HUDEP-2 (cell line): ENCODE results near the gene IL19.
A peak's percentile ranks its signal among the peaks of the same experiment; 100 is the strongest.
"Not testable (repeated sequence)": the region's sequence is repeated elsewhere in the genome, so short reads cannot be mapped to it uniquely, and the experiment has no call there.

Source experiments
- DNase-seq, 76 experiments: peaks; one replicate each; lab custom pipeline; 2025; ENCODE audit not compliant: unreplicated experiment in 76 of 76; lab: John Stamatoyannopoulos, UW

Gene IL19

GRCh38 chr1:206852662-206853061 is 82.1 kb downstream of the IL19 start:
- not testable (repeated sequence) for DNase-seq

GRCh38 chr1:206853696-206854095 is 83.1 kb downstream of the IL19 start:
- DNase-seq: not testable (repeated sequence)

DNA sequence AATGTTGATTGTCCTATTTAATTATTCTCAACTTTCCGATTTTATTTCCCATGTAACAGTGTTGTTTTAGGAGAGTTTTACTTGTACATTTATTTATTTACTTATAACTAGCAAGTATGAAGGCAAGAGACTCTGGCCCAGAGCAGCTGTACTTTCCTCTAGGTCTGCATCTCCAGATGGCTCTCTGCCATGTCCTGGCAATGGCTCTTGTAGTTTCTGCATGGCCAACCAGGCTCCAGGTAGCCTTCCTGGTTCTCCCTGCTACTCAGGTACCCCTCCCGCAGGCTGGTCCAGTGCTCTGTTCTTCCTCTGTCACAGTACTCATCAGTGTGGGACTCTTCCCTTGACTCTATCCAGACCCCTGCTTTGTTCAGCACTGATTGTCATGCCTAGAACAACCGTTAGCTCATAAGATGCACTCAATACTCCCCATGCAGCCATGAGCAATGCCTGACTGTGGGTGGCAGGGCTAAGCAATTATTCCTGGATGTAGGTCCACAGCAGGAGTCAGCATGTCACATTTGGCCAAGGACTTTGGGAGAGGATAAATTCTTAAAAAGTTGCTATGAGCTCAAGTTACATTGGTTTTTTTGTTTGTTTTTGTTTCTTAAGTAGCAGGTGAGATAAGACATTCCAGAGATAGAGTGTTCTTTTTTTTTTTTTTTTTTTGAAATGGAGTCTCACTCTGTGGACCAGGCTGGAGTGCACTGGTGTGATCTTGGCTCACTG is 84.0 kb downstream of the IL19 start:
- no peak for DNase-seq

DNA sequence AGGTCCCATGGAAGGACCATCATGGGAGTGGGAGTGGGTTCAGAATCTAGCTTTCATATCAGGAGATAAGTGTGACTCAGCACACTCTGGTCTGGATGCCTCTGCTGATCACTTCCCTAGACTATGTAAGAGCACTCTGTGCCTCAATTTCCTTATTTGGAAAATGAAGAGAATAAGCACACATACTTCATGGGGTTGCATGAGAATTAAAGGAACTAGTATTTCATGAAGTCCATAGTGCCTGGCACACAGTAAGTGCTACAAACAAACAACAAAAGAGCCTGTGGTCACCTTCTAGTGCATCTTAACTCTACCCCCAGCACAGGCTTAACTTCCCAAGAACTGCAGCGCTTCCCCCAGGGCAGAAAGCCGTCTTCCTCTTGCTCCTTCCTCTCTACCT is 85.3 kb downstream of the IL19 start:
- no peak for DNase-seq

DNA sequence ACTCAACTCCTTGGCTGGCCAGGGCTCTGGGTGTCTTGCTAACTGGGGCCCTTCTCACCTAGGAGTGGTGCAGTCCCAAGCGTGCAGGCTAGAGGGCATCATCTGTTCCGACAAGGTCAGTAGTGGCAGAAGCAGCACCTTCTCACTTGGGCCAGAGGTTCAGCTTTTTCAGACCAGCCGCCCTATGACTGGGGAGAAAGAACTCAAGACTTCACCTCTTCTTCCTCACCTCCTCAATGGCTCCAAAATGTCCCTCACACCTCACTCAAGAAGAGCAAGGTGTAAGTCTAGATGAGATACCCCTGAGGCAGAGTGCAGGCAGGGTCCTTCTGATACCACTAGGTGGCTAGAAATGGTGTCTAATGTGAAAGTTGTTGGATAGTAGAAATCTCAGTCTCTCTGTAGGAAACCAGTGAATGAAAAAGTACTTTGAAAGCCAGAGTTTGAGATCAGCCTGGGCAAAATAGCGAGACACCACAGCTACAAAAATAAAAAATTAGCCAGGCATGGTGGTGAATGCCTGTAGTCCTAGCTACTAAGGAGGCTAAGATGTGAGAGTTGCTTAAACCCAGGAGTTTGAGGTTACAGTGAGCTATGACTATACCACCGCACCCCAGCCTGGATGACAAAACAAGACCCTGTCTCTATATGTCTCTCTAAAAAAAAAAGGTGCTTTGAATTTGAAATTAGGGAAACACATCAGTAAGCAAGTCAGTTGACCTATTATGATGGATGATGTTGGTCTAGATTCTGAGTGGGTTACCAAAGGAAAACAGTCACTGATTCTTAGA is 86.3 kb downstream of the IL19 start:
- peak in 2 of 76 experiments; percentile 0 to 6 for DNase-seq

DNA sequence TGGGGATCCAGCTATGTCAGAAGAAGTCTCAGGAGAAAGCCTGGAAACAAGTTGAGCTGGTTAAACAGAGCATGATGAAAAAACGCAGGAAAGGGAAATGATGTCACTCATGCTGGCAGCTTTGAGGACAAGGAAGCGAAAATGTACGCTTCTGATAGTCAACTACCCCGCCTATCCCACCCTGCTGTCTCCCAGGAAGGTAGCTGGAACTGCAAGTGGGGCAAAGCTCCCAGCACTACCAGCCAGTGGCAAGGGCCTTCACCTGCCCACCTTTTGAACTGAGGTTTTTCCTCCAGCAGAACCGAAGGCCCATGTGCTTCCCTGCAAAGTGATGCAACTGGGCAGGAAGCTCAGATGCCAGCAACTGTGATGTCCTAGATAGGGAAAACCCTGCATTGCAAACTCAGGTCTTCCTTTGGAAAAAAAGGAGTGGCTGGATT is 88.5 kb downstream of the IL19 start:
- DNase-seq: no peak

DNA sequence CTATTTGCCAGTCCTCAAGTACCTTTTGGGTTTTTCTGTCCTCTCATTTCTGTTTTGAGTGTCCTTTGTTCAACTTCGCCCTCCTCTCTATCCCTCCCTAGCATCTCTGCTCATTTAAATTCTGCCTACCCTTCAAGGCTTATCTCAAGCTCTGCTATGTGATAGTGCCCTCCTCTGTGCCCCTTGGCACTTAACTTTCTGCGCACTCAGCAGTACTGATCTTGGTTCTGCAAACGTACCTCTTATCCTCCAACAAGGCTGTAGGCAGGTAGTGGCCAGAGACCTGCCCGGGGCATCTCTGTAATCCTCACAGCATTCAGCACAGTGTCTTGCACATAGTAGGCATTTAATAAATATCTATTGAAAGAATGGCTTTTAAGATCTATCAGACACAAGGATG is 89.6 kb downstream of the IL19 start:
- DNase-seq: no peak

GRCh38 chr1:206863266-206863665 is 92.7 kb downstream of the IL19 start:
- no peak for DNase-seq

- peak in 71 of 76 experiments; percentile 4 to 85 (median 64) for DNase-seq
Observed at GRCh38 chr1:206864939-206865671, 94.5 kb downstream of the IL19 start, which contains the start of gene IL20. IL20 (plus strand) TSS chr1:206865623; CDS start chr1:206865853, 230 bp downstream.

DNA sequence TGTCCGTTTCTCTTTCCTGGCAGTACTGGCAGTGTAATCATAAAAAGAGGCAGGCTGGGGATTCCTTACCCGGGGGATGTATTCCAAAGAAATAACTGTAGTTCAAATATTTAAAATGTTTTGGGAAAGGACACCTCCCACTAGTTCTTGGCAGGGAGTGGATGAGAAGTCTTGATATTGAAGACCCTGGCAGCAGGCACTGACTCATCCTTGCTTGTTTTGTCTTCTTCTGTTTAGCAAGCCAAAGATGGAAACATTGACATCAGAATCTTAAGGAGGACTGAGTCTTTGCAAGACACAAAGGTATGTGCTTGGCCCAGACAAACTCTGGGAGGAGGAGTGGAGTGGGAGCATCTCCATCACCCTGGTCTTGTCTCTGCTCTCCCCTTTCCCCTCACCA is 95.5 kb downstream of the IL19 start:
- no peak for DNase-seq

DNA sequence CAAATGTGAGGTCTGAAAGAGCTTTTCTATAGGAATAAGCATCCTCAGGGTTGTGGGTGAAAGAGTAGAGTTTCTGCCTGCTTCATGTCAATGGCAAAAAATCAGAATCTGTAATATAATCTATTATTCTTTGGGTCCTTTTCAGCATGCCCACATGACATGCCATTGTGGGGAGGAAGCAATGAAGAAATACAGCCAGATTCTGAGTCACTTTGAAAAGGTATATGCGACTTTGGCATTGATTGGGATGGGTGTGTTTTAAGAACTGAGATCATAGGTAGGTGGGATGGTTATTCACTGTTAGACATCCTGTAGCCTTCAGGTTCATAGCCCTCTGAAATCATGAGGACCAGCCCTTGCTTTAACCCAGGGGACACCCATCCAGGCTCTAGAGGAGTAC is 96.7 kb downstream of the IL19 start:
- no peak for DNase-seq

GRCh38 chr1:206867716-206868115 is 97.1 kb downstream of the IL19 start:
- no peak for DNase-seq

GRCh38 chr1:206868264-206868663 is 97.7 kb downstream of the IL19 start:
- DNase-seq: no peak

GRCh38 chr1:206872139-206872538 is 101.6 kb downstream of the IL19 start:
- DNase-seq: no peak

DNA sequence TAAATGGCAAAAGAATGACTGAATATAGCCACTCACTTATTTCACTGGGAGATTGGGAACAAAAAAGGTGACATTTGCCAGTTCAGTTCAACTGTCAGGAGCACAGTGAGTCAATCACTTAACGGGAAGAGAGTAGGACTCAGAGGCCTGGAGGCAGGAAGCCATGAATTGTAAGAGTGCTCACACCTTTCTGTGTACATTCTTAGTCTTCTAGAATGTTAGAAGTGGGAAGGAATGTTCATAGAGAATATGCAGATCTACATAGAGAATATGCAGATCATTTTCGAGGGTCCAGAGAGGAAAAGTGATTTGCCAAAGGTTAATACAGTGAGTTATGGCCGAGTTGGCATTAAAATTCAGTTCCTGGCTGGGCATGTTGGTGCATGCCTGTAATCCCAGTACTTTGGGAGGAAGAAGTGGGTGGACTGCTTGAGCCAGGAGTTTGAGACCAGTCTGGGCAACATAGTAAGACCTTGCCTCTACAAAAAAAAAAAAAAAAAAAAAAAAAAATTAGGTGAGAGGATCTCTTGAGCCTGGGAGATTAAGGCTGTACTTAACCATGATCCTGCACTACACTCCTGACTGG is 103.1 kb downstream of the IL19 start:
- no peak for DNase-seq

GRCh38 chr1:206875752-206876377 is 105.3 kb downstream of the IL19 start:
- DNase-seq: no peak

DNA sequence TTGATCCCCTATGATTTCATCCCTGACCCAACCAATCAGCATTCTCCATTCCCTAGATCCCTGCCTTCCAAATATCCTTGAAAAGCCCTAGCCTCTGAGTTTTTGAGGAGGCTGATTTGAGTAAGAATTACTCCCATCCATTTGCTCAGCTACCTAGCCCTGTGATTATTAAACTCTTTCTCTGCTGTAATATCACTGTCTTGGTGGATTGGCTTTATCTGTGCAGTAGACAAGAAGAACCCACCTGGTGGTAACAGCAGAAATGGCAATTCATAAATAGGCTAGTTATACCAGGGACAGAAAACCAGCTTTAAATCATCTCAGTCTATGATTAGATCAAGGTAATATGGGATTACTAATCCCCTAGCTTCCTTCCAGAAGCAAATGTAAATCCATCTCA is 107.9 kb downstream of the IL19 start:
- DNase-seq: peak in 4 of 76 experiments; percentile 7 to 32 (median 12)

- DNase-seq: no peak
Observed at GRCh38 chr1:206880314-206880713, 109.7 kb downstream of the IL19 start.

- no peak for DNase-seq
Observed at GRCh38 chr1:206882555-206882954, 112.0 kb downstream of the IL19 start.

- no peak for DNase-seq
Observed at GRCh38 chr1:206883160-206883559, 112.6 kb downstream of the IL19 start.
